GM18870 (cell line): ENCODE data around the gene MYH14.

ENCODE experiments used
- ATAC-seq: cut with Tn5 transposase; IDR thresholded peaks from one replicate; pipeline ENCODE4 v1.9.1; 2021; ENCODE audit warnings: moderate library complexity; ENCODE audit not compliant: unreplicated experiment

MYH14 gene

DNA sequence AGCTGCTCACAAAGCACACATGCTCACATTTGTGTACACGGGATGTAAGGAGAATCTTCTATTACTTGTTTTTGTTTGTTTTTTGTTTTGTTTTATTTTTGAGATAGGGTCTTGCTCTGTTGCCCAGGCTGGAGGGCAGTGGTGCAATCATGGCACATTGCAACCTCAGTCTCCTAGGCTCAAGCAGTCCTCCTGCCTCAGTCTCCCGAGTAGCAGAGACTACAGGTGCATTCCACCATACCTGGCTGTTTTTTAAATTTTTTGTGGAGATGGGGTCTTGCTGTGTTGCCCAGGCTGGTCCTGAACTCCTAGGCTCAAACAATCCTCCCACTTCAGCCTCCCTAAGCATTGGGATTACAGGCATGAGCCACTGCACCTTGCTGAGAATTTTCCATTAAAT is 83.9 kb downstream of the MYH14 start:
- no peak for ATAC-seq

- ATAC-seq: no peak
Observed at GRCh38 chr19:50288954-50289353, 85.5 kb downstream of the MYH14 start.

GRCh38 chr19:50290011-50290410 is 86.6 kb downstream of the MYH14 start:
- no peak for ATAC-seq

DNA sequence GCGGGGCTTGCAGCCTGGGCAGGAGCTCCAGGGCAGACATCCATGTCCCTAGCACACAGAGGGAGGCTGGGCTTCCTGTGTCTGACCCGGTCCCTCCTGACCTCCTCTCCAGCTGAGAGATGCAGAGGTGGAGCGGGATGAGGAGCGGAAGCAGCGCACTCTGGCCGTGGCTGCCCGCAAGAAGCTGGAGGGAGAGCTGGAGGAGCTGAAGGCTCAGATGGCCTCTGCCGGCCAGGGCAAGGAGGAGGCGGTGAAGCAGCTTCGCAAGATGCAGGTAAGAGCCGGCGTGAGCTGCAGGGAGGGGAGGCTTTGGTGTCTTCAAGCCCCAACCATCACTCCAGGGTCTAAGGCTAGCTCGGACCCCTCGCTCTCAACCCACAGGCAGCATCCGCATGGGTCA is 87.4 kb downstream of the MYH14 start:
- no peak for ATAC-seq

- ATAC-seq: no peak
Observed at GRCh38 chr19:50292216-50292827, 88.9 kb downstream of the MYH14 start.

DNA sequence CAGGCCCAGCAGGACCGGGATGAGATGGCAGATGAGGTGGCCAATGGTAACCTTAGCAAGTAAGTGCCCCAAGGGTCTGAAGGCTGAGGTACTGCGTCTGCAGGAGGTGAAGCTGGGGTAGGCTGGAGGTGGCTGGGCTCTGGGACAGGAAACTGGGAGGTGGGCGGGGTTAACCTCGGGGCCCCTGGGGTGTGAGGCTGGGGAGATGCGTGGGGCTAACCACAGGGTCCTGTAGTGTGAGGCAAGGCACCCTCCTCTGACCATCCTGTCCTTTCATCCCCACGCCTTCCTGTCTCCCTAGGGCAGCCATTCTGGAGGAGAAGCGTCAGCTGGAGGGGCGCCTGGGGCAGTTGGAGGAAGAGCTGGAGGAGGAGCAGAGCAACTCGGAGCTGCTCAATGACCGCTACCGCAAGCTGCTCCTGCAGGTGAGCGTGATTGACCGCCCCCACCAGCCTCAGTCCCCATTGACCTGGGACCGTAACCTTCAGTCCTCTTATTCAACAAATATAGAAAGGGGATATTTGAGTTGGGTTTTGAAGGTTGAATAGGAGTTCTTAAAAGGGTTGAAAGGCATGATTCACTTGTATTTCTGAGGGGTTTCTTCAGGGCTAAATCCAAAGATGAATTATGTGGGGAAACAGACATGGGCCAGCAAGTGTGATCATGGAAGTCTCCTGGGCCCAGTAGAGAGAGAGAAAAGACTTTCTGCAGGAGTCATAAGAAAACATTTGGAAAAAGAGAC is 90.0 kb downstream of the MYH14 start:
- no peak for ATAC-seq

GRCh38 chr19:50300051-50300450 is 96.6 kb downstream of the MYH14 start:
- no peak for ATAC-seq

DNA sequence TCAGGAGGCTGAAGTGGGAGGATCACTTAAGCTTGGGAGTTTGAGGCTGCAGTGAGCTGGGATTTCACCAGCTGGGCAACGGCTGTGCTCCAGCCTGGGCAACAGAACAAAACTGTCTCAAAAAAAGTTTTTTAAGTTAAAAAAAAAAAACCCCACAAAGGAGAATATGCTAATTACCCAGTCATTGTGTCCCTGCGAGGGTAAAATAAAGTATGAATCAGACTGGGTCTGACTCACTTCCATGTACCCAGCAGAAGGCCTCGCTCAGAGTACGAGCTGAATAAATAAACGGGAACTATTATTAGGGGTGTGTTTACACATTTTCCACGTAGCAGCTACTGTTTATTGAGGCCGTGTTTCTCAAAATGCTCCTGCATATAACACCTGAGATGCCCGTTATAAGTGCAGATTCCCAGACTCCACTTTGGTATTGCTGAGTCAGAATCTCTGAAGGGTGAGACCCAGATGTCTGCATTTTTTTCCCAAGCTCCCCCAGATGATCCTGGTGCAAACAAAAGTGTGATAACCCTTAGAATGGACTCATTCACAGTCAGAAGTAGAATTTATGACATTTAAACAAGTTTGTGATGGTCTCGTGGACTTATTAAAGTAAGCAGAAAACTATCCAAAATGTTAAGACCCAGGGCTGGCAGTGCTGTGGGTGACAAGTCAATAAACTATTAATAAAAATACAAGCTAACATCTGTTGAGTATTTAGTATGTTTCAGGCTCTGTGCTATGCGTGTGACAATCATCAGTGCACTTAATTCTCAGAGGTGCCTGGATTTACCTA is 97.6 kb downstream of the MYH14 start:
- no peak for ATAC-seq

DNA sequence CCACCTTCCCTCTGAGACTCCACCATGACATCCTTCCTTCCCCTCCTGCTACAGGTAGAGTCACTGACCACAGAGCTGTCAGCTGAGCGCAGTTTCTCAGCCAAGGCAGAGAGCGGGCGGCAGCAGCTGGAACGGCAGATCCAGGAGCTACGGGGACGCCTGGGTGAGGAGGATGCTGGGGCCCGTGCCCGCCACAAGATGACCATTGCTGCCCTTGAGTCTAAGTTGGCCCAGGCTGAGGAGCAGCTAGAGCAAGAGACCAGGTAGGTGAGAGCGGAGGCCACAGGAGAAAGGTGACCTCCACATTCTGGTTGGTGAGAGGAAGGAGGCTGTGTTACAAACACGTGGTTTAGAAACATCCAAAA is 98.2 kb downstream of the MYH14 start:
- no peak for ATAC-seq

DNA sequence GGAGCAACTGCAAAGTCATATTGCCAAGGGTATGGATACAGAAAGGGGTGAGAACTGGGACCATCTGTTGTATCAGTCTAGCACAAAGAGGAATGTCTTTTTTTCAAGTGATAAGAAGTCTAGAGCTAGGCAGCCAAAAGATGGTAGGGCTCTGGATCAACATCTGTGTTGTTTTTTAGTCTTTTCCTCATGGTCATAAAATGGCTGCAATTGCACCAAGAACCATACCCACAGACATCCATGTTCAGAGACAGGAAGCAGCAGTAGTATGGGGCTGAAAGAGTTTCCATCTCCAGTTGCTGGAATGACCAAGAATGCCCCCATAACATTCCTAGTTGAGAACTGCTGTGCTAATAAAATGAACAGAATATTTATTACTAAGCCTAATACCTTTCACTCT is 100.1 kb downstream of the MYH14 start:
- ATAC-seq: no peak

DNA sequence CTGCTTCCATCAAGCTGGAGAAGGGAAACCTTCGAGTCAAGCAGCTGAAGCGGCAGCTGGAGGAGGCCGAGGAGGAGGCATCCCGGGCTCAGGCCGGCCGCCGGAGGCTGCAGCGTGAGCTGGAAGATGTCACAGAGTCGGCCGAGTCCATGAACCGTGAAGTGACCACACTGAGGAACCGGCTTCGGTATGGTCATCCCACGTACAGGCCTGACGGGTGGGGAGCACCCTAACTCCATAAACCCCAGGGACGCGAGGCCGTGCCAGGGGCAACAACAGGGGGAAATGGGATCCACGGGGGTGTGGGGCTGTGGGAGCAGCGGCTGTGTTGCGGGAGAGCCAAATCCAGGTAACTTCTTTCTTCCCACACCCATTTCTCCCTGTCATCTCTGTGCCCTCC is 105.6 kb downstream of the MYH14 start:
- ATAC-seq: no peak

GRCh38 chr19:50309396-50310125 is 106.1 kb downstream of the MYH14 start:
- no peak for ATAC-seq

GRCh38 chr19:50310759-50311465 is 107.5 kb downstream of the MYH14 start:
- ATAC-seq: no peak

DNA sequence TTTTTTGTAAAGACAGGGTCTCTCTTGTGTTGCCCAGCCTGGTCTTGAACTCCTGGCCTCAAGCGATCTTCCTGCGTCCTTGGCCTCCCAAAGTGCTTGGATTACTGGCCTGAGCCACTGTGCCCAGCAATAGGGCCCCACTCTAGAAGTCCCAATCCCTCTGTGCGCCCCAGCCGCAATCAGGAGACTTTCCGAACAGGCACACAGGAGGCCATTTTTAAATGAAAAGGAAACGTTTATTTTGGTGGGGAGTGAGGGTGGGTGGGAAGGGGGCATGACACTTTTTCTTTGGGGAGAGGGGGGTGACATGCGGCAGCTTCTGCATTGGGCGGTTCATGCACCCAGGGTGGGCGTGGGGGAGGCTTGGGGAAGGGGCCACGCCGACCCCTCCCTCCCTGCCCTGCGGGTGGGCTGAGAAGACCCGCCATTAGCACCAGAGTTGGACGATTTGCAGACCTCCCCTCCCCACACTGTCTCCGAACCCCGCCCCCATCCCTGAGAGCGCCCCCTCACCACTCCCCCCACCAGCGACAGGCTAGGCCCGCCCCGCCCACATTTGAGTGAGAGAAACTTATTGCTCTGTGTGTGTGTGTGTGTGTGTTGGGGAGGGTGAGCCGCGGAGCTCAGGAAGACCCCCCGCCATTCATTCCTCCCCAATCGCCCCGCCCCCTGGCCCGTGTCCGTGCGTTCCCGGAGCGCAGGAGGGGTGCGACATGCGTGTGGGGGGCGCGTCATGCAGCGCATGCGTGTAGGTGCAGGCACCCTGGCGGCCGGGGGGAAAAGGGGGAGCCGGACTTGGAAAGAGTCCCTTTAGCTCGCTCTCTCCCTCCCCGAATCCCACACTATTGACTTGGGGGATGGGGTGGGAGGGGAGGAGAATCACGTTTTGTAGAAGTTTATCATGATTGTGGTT is 108.6 kb downstream of the MYH14 start:
- ATAC-seq: no peak

GRCh38 chr19:50312967-50313811 is 109.8 kb downstream of the MYH14 start:
- ATAC-seq: no peak

GRCh38 chr19:50313812-50314536 is 110.6 kb downstream of the MYH14 start:
- ATAC-seq: no peak

DNA sequence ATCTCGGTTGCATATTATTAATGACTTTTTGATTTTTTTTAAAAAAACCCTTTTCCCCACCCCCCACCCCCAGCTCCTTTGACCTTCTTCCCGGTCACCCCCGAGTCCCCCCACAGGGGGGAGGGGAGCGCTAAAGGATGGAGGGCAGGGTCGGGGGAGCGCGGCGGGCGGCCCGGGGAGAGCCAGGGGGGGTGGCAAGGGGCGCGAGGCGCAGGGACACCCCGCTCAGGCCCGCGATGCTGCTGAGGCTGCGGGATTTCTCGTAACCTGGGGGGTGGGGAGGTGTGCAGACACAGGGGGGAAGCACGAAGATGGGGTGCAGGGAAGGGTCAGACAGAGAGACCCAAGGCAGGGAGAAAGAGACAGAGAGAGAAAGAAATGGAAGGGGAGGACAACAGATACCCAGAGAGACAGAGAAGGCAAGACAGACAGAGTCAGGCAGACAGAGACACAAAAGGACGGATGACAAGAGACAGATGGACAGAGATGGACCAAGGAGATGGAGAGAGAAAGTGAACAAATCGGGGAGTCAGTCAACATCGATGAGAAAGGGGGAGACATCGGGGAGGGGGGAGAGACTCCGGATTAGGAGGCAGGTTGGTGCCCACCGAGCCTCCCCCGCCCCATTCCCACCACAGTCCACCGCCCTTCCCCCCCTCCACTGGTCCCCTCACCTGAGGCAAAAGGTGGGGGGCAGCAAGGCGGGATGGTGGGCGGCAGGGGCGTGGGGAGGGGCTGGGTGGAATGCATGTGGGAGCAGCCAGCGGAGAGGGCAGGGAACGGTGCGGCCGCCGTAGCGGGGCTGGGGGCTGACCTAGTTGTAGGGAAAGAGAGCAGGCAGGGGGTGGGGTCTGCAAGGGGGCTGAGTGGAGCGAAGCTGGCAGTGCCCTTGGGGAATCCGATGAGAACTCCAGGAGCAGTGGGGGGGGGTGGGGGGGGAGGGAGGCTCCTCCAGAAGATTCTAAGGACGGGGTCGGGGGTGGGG is 111.6 kb downstream of the MYH14 start:
- no peak for ATAC-seq
